Heart left ventricle (tissue), 16 donors: ENCODE measurements around the gene ALDH1L1. TPM values are rescaled to one million over a fixed set of nuclear protein-coding genes. Genes with fewer than 3 reads are reported as not detected.

Experiments used
- ATAC-seq, 4 donors: fragments of 200-7000 bp; cut with Tn5 transposase; one replicate each; pipeline ENCODE4 v1.9.1; 2020 to 2022; ENCODE audit warnings: moderate library complexity in 4 of 4, mild to moderate bottlenecking in 3 of 4, moderate number of reproducible peaks in 1 of 4
- DNase-seq, 5 donors: peaks; one replicate each; pipeline ENCODE4 v3.0.0-alpha.2; 2020
- H3K27ac ChIP-seq, 12 donors: fragments of 200-600 bp; sonication (generic) in 4 of 12; one replicate each; pipeline versions ENCODE4 v1.5.0 to v1.8.0; 2016 to 2022; ENCODE audit warnings: mild to moderate bottlenecking in 2 of 12
- H3K27me3 ChIP-seq, 9 donors: fragments of 200-600 bp; sonication (generic) in 2 of 9; one replicate each; pipeline versions ENCODE4 v1.5.1 to v1.8.0; 2016 to 2022; ENCODE audit warnings: mild to moderate bottlenecking in 3 of 9
- H3K36me3 ChIP-seq, 9 donors: fragments of 200-600 bp; sonication (generic) in 2 of 9; one replicate each; pipeline versions ENCODE4 v1.5.0 to v1.8.0; 2018 to 2022; ENCODE audit warnings: mild to moderate bottlenecking in 2 of 9
- H3K4me1 ChIP-seq, 12 donors: fragments of 200-600 bp; sonication (generic) in 4 of 12; one replicate each; pipeline versions ENCODE4 v1.5.0 to v1.8.0; 2016 to 2022; ENCODE audit warnings: mild to moderate bottlenecking in 3 of 12
- H3K4me3 ChIP-seq, 12 donors: fragments of 200-600 bp; sonication (generic) in 4 of 12; one replicate each; pipeline versions ENCODE4 v1.5.0 to v1.8.0; 2017 to 2022; ENCODE audit warnings: mild to moderate bottlenecking in 9 of 12, moderate library complexity in 4 of 12
- H3K9me3 ChIP-seq, 12 donors: fragments of 200-600 bp; sonication (generic) in 4 of 12; one replicate each; pipeline versions ENCODE4 v1.5.0 to v1.8.0; 2016 to 2022; ENCODE audit warnings: mild to moderate bottlenecking in 1 of 12
- CTCF ChIP-seq, 12 donors: fragments of 200-600 bp; sonication (generic) in 4 of 12; IDR thresholded peaks; one replicate each; pipeline versions ENCODE4 v1.5.0 to v1.8.0; 2018 to 2022; ENCODE audit warnings: antibody characterized with exemption in 12 of 12, mild to moderate bottlenecking in 5 of 12
- POLR2A ChIP-seq, 2 donors: fragments of 450-650 bp; IDR thresholded peaks; one replicate each; pipeline ENCODE4 v1.6.1; 2017; ENCODE audit warnings: antibody characterized with exemption in 2 of 2, mild to moderate bottlenecking in 2 of 2, moderate library complexity in 2 of 2
- WGBS, 4 donors: extraction: QIAGEN DNeasy Blood & Tissue Kit in 2 of 4; methylation state at CpG; one replicate each; pipeline versions ENCODE4 v1.1.5 to v1.1.7; 2013 to 2018; 5-methylcytosine and 5-hydroxymethylcytosine counted together
- intact Hi-C, 10 donors: fragments of 100-400 bp; cut with DNase I; formaldehyde crosslinking; loops; one replicate each; pipeline versions ENCODE4 v1.11.1 to v1.14.2; 2022
- polyA plus RNA-seq, 2 donors: library from polyadenylated mRNA; stranded (reverse); fragments of 200-250 nt; gene quantifications; one replicate each; pipeline ENCODE4 v1.2.3, GENCODE V29; 2013
- total RNA-seq, 9 donors: library from RNA; depleted of rRNA in 2 of 9; stranded (reverse); fragments of >200 nt in 2 of 9; fragmentation: NEBNext Ultra II Directional in 3 of 9; extraction: Animal tissue kit (Norgen Biotek cat#: 25700) in 3 of 9; gene quantifications; one replicate each; pipeline versions ENCODE4 v1.1.0 to v1.2.4, GENCODE V29; 2016 to 2023
- donor health status: ischemic (EF 13 %, LVEDD 7.1; RV severe dilation, severe dysfunction).
- donor health status: healthy with polysubstance abuse.
- donor health status: DM: no; HTN: yes; CAD: no.
- donor health status: DM: no; HTN: no; CAD: no.
- donor health status: ischemic (EF 25% LVEDD 6.9; RV normal size, moderate dysfunction).
- donor health status: ischemic (EF 25% LVEDD 5.7; RV mildly dilated, moderate dysfunction).
- donor health status: healthy.
- donor health status: DM: yes; HTN: yes; CAD: no.
- donor health status: ischemic (EF 35%, LVEDD 5.7; RV mildly dilated, moderate dysfunction).
- donor health status: nonischemic (EF 11% LVEDD 7.7; RV severe dilation, severe dysfunction).
- donor health status: DM: yes; HTN: yes; CAD: no.
- donor health status: PGD.
- donor health status: ischemic (EF 29% LVEDD 5.4; RV normal size, mild dysfunction).
- donor health status: nonischemic (EF 23%, LVEDD 6.1; RV moderate dilation, normal function).

The ALDH1L1 gene
- total and polyA plus RNA-seq, 11 donors, result 13.4 to 74.1 (median 29.0) TPM

- H3K27me3 ChIP-seq, result no peaks in the 10 kb centered on the region
- peaks cover 0 to 19% (median 6%) of the 10 kb centered on the region in 12 donors for H3K4me1 ChIP-seq
- intact Hi-C loops, result no loop called here
- peaks cover 0 to 8% (median 1%) of the 10 kb centered on the region in 12 donors for H3K9me3 ChIP-seq
- 71 to 86% (median 78%) methylated on average over 4 of the region's 4 CpGs for WGBS, 4 donors
- ATAC-seq (no peak), DNase-seq (no peak)
- H3K36me3 ChIP-seq, result no peaks in the 10 kb centered on the region
- H3K4me3 ChIP-seq, result no peak overlapping the region
- TF ChIP-seq CTCF (IDR thresholded peaks at IDR 0.05) (no peak), POLR2A (IDR thresholded peaks at IDR 0.05) (no peak)
- no peak overlapping the region for H3K27ac ChIP-seq
These were observed 101.5 kb downstream of the ALDH1L1 start for GRCh38 chr3:126078866-126079265.

GRCh38 chr3:126077754-126078153 is 102.6 kb downstream of the ALDH1L1 start:
- no peak for DNase-seq
- H3K4me1 ChIP-seq, result peaks cover 0 to 12% (median under 1%) of the 10 kb centered on the region in 12 donors
- H3K27ac ChIP-seq, result no peak overlapping the region
- no peak for ATAC-seq
- WGBS, 4 donors, result 94 to 97% (median 97%) methylated on average over 8 to 11 of the region's 11 CpGs
- TF ChIP-seq CTCF (IDR thresholded peaks at IDR 0.05), result no peak
- no peak for TF ChIP-seq POLR2A (IDR thresholded peaks at IDR 0.05)
- intact Hi-C loops, result no loop called here
- no peaks in the 10 kb centered on the region for H3K27me3 ChIP-seq
- H3K4me3 ChIP-seq, result no peak overlapping the region
- peaks cover 0 to 15% (median 3%) of the 10 kb centered on the region in 12 donors for H3K9me3 ChIP-seq
- H3K36me3 ChIP-seq, result no peaks in the 10 kb centered on the region

- Histone ChIP-seq H3K4me3 (no peak overlapping the region), H3K36me3 (no peaks in the 10 kb centered on the region), H3K27me3 (no peaks in the 10 kb centered on the region), H3K27ac (no peak overlapping the region), H3K9me3 (peaks cover 0 to 16% (median 3%) of the 10 kb centered on the region in 12 donors), H3K4me1 (no peaks in the 10 kb centered on the region)
- DNase-seq (no peak), ATAC-seq (no peak)
- TF ChIP-seq POLR2A (IDR thresholded peaks at IDR 0.05) (no peak), CTCF (IDR thresholded peaks at IDR 0.05) (no peak)
- intact Hi-C loops, result no loop called here
These were observed 104.2 kb downstream of the ALDH1L1 start for GRCh38 chr3:126076140-126076539.

- no peak overlapping the region for H3K27ac ChIP-seq
- peaks cover 0 to 13% (median 3%) of the 10 kb centered on the region in 12 donors for H3K9me3 ChIP-seq
- H3K27me3 ChIP-seq, result no peaks in the 10 kb centered on the region
- no peaks in the 10 kb centered on the region for H3K4me1 ChIP-seq
- no peak overlapping the region for H3K4me3 ChIP-seq
- 90 to 95% (median 90%) methylated on average over 10 of the region's 10 CpGs for WGBS, 4 donors
- no peak for TF ChIP-seq POLR2A (IDR thresholded peaks at IDR 0.05)
- TF ChIP-seq CTCF (IDR thresholded peaks at IDR 0.05), result no peak
- intact Hi-C loops, result no loop called here
- no peak for DNase-seq
- ATAC-seq, result no peak
- H3K36me3 ChIP-seq, result peaks cover 0 to 18% (median 9%) of the 10 kb centered on the region in 9 donors
These were observed 110.2 kb downstream of the ALDH1L1 start for GRCh38 chr3:126070146-126070545.
